Neural cell (in vitro differentiated cells): ENCODE measurements around the gene RAB1A.

ENCODE experiments used
- CTCF ChIP-seq: fragments of 450-650 bp; IDR thresholded peaks from 2 replicates; pipeline ENCODE4 v1.5.1; 2014; ENCODE audit warnings: antibody characterized with exemption, mild to moderate bottlenecking, moderate library complexity; ENCODE audit not compliant: poor library complexity, severe bottlenecking
- EP300 ChIP-seq: fragments of 450-650 bp; conservative IDR thresholded peaks from 2 replicates; pipeline ENCODE4 v1.6.1; 2014; ENCODE audit warnings: antibody characterized with exemption, mild to moderate bottlenecking, moderate library complexity; ENCODE audit not compliant: poor library complexity, severe bottlenecking
- EZH2 ChIP-seq: fragments of 200-600, 300-800 bp; shearing (Covaris generic), sonication (generic); IDR thresholded peaks from 2 replicates; pipeline ENCODE4 v1.6.1; 2014; ENCODE audit warnings: antibody characterized with exemption, low read length, borderline replicate concordance, mild to moderate bottlenecking; ENCODE audit not compliant: insufficient read depth, poor library complexity, severe bottlenecking
- MXI1 ChIP-seq: fragments of 450-650 bp; conservative IDR thresholded peaks from 2 replicates; pipeline ENCODE4 v1.6.1; 2014; ENCODE audit warnings: antibody characterized with exemption, mild to moderate bottlenecking; ENCODE audit not compliant: poor library complexity, severe bottlenecking
- POLR2AphosphoS5 ChIP-seq: IDR thresholded peaks from 2 replicates; pipeline ENCODE4 v1.6.1; 2012
- RAD21 ChIP-seq: fragments of 450-650 bp; conservative IDR thresholded peaks from 2 replicates; pipeline ENCODE4 v1.6.1; 2014; ENCODE audit warnings: antibody characterized with exemption, mild to moderate bottlenecking, moderate library complexity
- REST ChIP-seq: IDR thresholded peaks from 2 replicates; pipeline ENCODE4 v1.6.1; 2012; ENCODE audit warnings: borderline replicate concordance
- TAF1 ChIP-seq: IDR thresholded peaks from 2 replicates; pipeline ENCODE4 v1.6.1; 2012; ENCODE audit warnings: low read depth

- no peak for TF ChIP-seq CTCF
- TF ChIP-seq EP300, result no peak
- no peak for TF ChIP-seq TAF1
- TF ChIP-seq EZH2, result no peak
- TF ChIP-seq RAD21, result no peak
- no peak for TF ChIP-seq POLR2AphosphoS5
- no peak for TF ChIP-seq REST
- no peak for TF ChIP-seq MXI1
Measured at GRCh38 chr2:65037178-65037577, 92.7 kb downstream of the RAB1A start.
